Activated CD8-positive, alpha-beta T cell treated with anti-CD3 and anti-CD28 coated beads for 36 hours (primary cell): Measurements from ENCODE around the gene MAPK1. TPM values are rescaled to one million over a fixed set of nuclear protein-coding genes. Genes with fewer than 3 reads are reported as not detected.

Experiments
- ATAC-seq: fragments of 200-7000 bp; cut with Tn5 transposase; one replicate; pipeline ENCODE4 v1.10.0; 2021; ENCODE audit warnings: mild to moderate bottlenecking, moderate library complexity
- CTCF ChIA-PET: fragments of 350-600 bp; sonication (Branson Sonifier 250); formaldehyde crosslinking; loops from one replicate; lab custom pipeline; 2021; ENCODE audit warnings: antibody characterized with exemption; lab: Charles Lee
- POLR2A ChIA-PET: fragments of 350-600 bp; sonication (Branson Sonifier 250); formaldehyde crosslinking; loops from one replicate; lab custom pipeline; 2021; ENCODE audit warnings: antibody characterized with exemption; lab: Charles Lee
- DNase-seq: peaks from one replicate; pipeline ENCODE4 v3.0.0-alpha.2; 2020
- H3K27ac Mint-ChIP-seq: one replicate; pipeline ENCODE4 v1.8.0; 2021; ENCODE audit warnings: mild to moderate bottlenecking, mixed read lengths
- H3K27me3 Mint-ChIP-seq: one replicate; pipeline ENCODE4 v1.8.0; 2021; ENCODE audit warnings: mixed read lengths
- H3K36me3 Mint-ChIP-seq: one replicate; pipeline ENCODE4 v1.8.0; 2021; ENCODE audit warnings: low read depth, mixed read lengths
- H3K4me1 Mint-ChIP-seq: one replicate; pipeline ENCODE4 v1.8.0; 2021; ENCODE audit warnings: low read depth, mixed read lengths
- H3K4me3 Mint-ChIP-seq: one replicate; pipeline ENCODE4 v1.8.0; 2021; ENCODE audit warnings: mild to moderate bottlenecking, moderate library complexity, mixed read lengths
- H3K9me3 Mint-ChIP-seq: one replicate; pipeline ENCODE4 v1.8.0; 2021; ENCODE audit warnings: mixed read lengths
- CTCF ChIP-seq: fragments of 200-600 bp; IDR thresholded peaks from one replicate; pipeline ENCODE4 v1.8.0; 2022; ENCODE audit warnings: antibody characterized with exemption, mild to moderate bottlenecking
- intact Hi-C: fragments of 100-400 bp; cut with micrococcal nuclease; formaldehyde crosslinking; loops from one replicate; pipeline ENCODE4 v1.10.0; 2022
- total RNA-seq, 2 experiments: library from RNA; stranded (reverse); gene quantifications; one replicate each; pipeline ENCODE4 v1.2.3, GENCODE V29; 2021

MAPK1 gene
- total RNA-seq, 2 experiments from 2014 or later = 87.1 to 93.4 TPM

- DNase-seq (no peak), ATAC-seq (no peak)
- no peak for TF ChIP-seq CTCF
- Mint-ChIP-seq H3K4me3 (no peak overlapping the region), H3K36me3 (peaks cover 16% of the 10 kb centered on the region), H3K4me1 (peaks cover 78% of the 10 kb centered on the region), H3K27ac (no peak overlapping the region), H3K27me3 (no peaks in the 10 kb centered on the region), H3K9me3 (peaks cover 2% of the 10 kb centered on the region)
- ChIA-PET POLR2A (interaction anchor here (1.3 to 2.8 kb wide), 2 partner anchors 42 to 93 kb away, joined by 3 to 10 read pairs; no protein-coding TSS in a partner anchor), CTCF (interaction anchor here (1.3 to 1.4 kb wide), 2 partner anchors 12 to 148 kb away, joined by 3 read pairs; no protein-coding TSS in a partner anchor)
- intact Hi-C loops = loop anchor here (10.0 kb wide), 1 partner anchor 47 kb away; no protein-coding TSS in a partner anchor
Observed at GRCh38 chr22:21861264-21861848, 6.1 kb downstream of the MAPK1 start.

- Mint-ChIP-seq H3K4me1 (peaks cover 82% of the 10 kb centered on the region), H3K9me3 (peaks cover 2% of the 10 kb centered on the region), H3K27me3 (no peaks in the 10 kb centered on the region), H3K27ac (no peak overlapping the region), H3K4me3 (no peak overlapping the region), H3K36me3 (peaks cover 12% of the 10 kb centered on the region)
- no peak for DNase-seq
- POLR2A ChIA-PET = interaction anchor here (1.0 to 2.8 kb wide), 3 partner anchors 44 to 93 kb away, joined by 3 to 10 read pairs (median 7); no protein-coding TSS in a partner anchor
- ATAC-seq = no peak
- intact Hi-C loops = loop anchor here (10.0 kb wide), 1 partner anchor 46 kb away; no protein-coding TSS in a partner anchor
- TF ChIP-seq CTCF = no peak
- CTCF ChIA-PET = interaction anchor here (0.8 to 1.2 kb wide), 3 partner anchors 10 to 78 kb away, joined by 3 to 4 read pairs (median 3); no protein-coding TSS in a partner anchor
Observed at GRCh38 chr22:21860491-21861039, 6.9 kb downstream of the MAPK1 start.

GRCh38 chr22:21858025-21858764 is 9.2 kb downstream of the MAPK1 start:
- Mint-ChIP-seq H3K4me3 (no peak overlapping the region), H3K9me3 (peaks cover 2% of the 10 kb centered on the region), H3K27me3 (no peaks in the 10 kb centered on the region), H3K36me3 (peaks cover 14% of the 10 kb centered on the region), H3K27ac (peak overlapping the region; percentile 56), H3K4me1 (peaks cover 82% of the 10 kb centered on the region)
- no peak for TF ChIP-seq CTCF
- CTCF ChIA-PET = interaction anchor here (0.6 to 1.2 kb wide), 4 partner anchors 9 to 95 kb away, joined by 3 to 4 read pairs (median 4); partner anchors contain the start of gene MAPK1
- ATAC-seq (no peak), DNase-seq (no peak)
- POLR2A ChIA-PET = interaction anchor here (1.1 to 1.5 kb wide), 3 partner anchors 9 to 206 kb away, joined by 3 to 7 read pairs (median 6); partner anchors contain the start of gene MAPK1
- intact Hi-C loops = no loop called here

GRCh38 chr22:21857481-21857914 is 9.9 kb downstream of the MAPK1 start:
- ATAC-seq = peak; percentile 57
- TF ChIP-seq CTCF = no peak
- ChIA-PET CTCF (interaction anchor here (0.6 to 1.2 kb wide), 4 partner anchors 10 to 94 kb away, joined by 3 to 4 read pairs (median 3); partner anchors contain the start of gene MAPK1), POLR2A (interaction anchor here (1.1 to 1.5 kb wide), 3 partner anchors 10 to 205 kb away, joined by 3 to 7 read pairs (median 6); partner anchors contain the start of gene MAPK1)
- intact Hi-C loops = no loop called here
- Mint-ChIP-seq H3K36me3 (peaks cover 14% of the 10 kb centered on the region), H3K4me3 (no peak overlapping the region), H3K27me3 (no peaks in the 10 kb centered on the region), H3K27ac (no peak overlapping the region), H3K9me3 (no peaks in the 10 kb centered on the region), H3K4me1 (peaks cover 82% of the 10 kb centered on the region)
- DNase-seq = no peak
